GM15510 (cell line): ENCODE measurements around the gene PRCC.
A peak's percentile ranks its signal among the peaks of the same experiment; 100 is the strongest.

Source experiments
- POLR2A ChIP-seq: IDR thresholded peaks from 3 replicates; pipeline ENCODE4 v1.6.1; 2011; ENCODE audit warnings: borderline replicate concordance; ENCODE audit not compliant: insufficient read length; ENCODE audit errors: extremely low read depth

PRCC gene

GRCh38 chr1:156750711-156751450 lies 16.5 kb upstream of the PRCC start:
- TF ChIP-seq POLR2A: peak; percentile 13

GRCh38 chr1:156751451-156751756 lies 15.9 kb upstream of the PRCC start, which contains the start of gene HDGF:
Gene HDGF (minus strand): TSS chr1:156751675. CDS start chr1:156751429, 246 bp downstream.
- TF ChIP-seq POLR2A: peak; percentile 50

GRCh38 chr1:156751757-156752481 lies 15.4 kb upstream of the PRCC start:
- peak; percentile 64 for TF ChIP-seq POLR2A

GRCh38 chr1:156752843-156753482 lies 14.4 kb upstream of the PRCC start:
- TF ChIP-seq POLR2A: no peak

- TF ChIP-seq POLR2A: no peak
Measured at GRCh38 chr1:156754219-156754618, 13.1 kb upstream of the PRCC start.

- TF ChIP-seq POLR2A: no peak
Measured at GRCh38 chr1:156755527-156755950, 11.8 kb upstream of the PRCC start.

- TF ChIP-seq POLR2A: no peak
Measured at GRCh38 chr1:156756355-156756754, 11.0 kb upstream of the PRCC start.

- TF ChIP-seq POLR2A: no peak
Measured at GRCh38 chr1:156760092-156760795, 7.1 kb upstream of the PRCC start.

GRCh38 chr1:156760796-156761104 lies 6.6 kb upstream of the PRCC start:
- no peak for TF ChIP-seq POLR2A

- TF ChIP-seq POLR2A: no peak
Measured at GRCh38 chr1:156765666-156766065, 1.7 kb upstream of the PRCC start.

- peak; percentile 49 for TF ChIP-seq POLR2A
Measured at GRCh38 chr1:156766298-156767100, 836 bp upstream of the PRCC start.

- TF ChIP-seq POLR2A: no peak
Measured at GRCh38 chr1:156767879-156768604, 707 bp downstream of the PRCC start.

- TF ChIP-seq POLR2A: no peak
Measured at GRCh38 chr1:156768610-156769295, 1.4 kb downstream of the PRCC start.
